Measurements from ENCODE around the gene C4orf50. TPM values are rescaled to one million over a fixed set of nuclear protein-coding genes. Genes with fewer than 3 reads are reported as not detected.

The C4orf50 gene
- total and polyA plus RNA-seq, 2 experiments from 2014 or later: not detected

- Histone ChIP-seq H3K9me2 (ENCODE audit: insufficient read depth) (no peaks in the 10 kb centered on the region), H3K4me3 (no peak overlapping the region), H2AFZ (no peak overlapping the region), H3K27me3 (replicated peaks; ENCODE audit: insufficient read depth) (0 out of 2 replicates have a peak, but pooled peaks cover 10% of the 10 kb centered on the region), H3K27ac (no peak overlapping the region), H3F3A (ENCODE audit: insufficient read depth) (no peaks in the 10 kb centered on the region), H4K20me1 (ENCODE audit: insufficient read depth) (no peaks in the 10 kb centered on the region), H3K4me1 (ENCODE audit: insufficient read depth) (no peaks in the 10 kb centered on the region), H3K79me2 (ENCODE audit: insufficient read depth) (no peaks in the 10 kb centered on the region), H3K9ac (no peak overlapping the region), H3K36me3 (ENCODE audit: low read depth) (no peaks in the 10 kb centered on the region), H3K9me3 (ENCODE audit: low read depth) (no peaks in the 10 kb centered on the region), H3K4me2 (ENCODE audit: unreplicated experiment) (no peak overlapping the region)
- 15 to 17% methylated on average over 6 of the region's 6 CpGs for WGBS, 2 experiments (ENCODE audit: low coverage in 1 of 2, low lambda C conversion rate in 2 of 2, missing lambda C conversion rate in 2 of 2)
- TF ChIP-seq EZH2phosphoT487 (IDR thresholded peaks at IDR 0.05; ENCODE audit: insufficient read depth, low read depth): no peak
- no peak for TF ChIP-seq EZH2 (IDR thresholded peaks at IDR 0.05; ENCODE audit: insufficient read depth, poor library complexity, severe bottlenecking)
- in situ Hi-C loops (cut with MboI): no loop called here
- DNase-seq: no peak
These were observed 74.7 kb downstream of the C4orf50 start for GRCh38 chr4:5943561-5943960.

GRCh38 chr4:5942947-5943346 is 75.3 kb downstream of the C4orf50 start:
- H3K27ac ChIP-seq: no peak overlapping the region
- in situ Hi-C loops (cut with MboI): no loop called here
- TF ChIP-seq EZH2phosphoT487 (IDR thresholded peaks at IDR 0.05; ENCODE audit: insufficient read depth, low read depth) (no peak), EZH2 (IDR thresholded peaks at IDR 0.05; ENCODE audit: insufficient read depth, poor library complexity, severe bottlenecking) (no peak)
- no peaks in the 10 kb centered on the region for H3K9me2 ChIP-seq (ENCODE audit: insufficient read depth)
- no peak overlapping the region for H3K9ac ChIP-seq
- H4K20me1 ChIP-seq (ENCODE audit: insufficient read depth): no peaks in the 10 kb centered on the region
- H3K27me3 ChIP-seq (replicated peaks; ENCODE audit: insufficient read depth): 0 out of 2 replicates have a peak, but pooled peaks cover 10% of the 10 kb centered on the region
- H3K9me3 ChIP-seq (ENCODE audit: low read depth): no peaks in the 10 kb centered on the region
- no peak overlapping the region for H3K4me3 ChIP-seq
- no peaks in the 10 kb centered on the region for H3K36me3 ChIP-seq (ENCODE audit: low read depth)
- H3K4me2 ChIP-seq (ENCODE audit: unreplicated experiment): no peak overlapping the region
- DNase-seq: no peak
- no peaks in the 10 kb centered on the region for H3F3A ChIP-seq (ENCODE audit: insufficient read depth)
- no peaks in the 10 kb centered on the region for H3K4me1 ChIP-seq (ENCODE audit: insufficient read depth)
- 14 to 18% methylated on average over 9 of the region's 9 CpGs for WGBS, 2 experiments (ENCODE audit: low coverage in 1 of 2, low lambda C conversion rate in 2 of 2, missing lambda C conversion rate in 2 of 2)
- H2AFZ ChIP-seq: no peak overlapping the region
- no peaks in the 10 kb centered on the region for H3K79me2 ChIP-seq (ENCODE audit: insufficient read depth)

GRCh38 chr4:5941601-5942000 is 76.6 kb downstream of the C4orf50 start:
- no peak for DNase-seq
- Histone ChIP-seq H3K27me3 (replicated peaks; ENCODE audit: insufficient read depth) (0 out of 2 replicates have a peak, but pooled peaks cover 10% of the 10 kb centered on the region), H3K79me2 (ENCODE audit: insufficient read depth) (no peaks in the 10 kb centered on the region), H3K9me3 (ENCODE audit: low read depth) (no peaks in the 10 kb centered on the region), H3K4me2 (ENCODE audit: unreplicated experiment) (no peak overlapping the region), H3K4me1 (ENCODE audit: insufficient read depth) (no peaks in the 10 kb centered on the region), H3K36me3 (ENCODE audit: low read depth) (no peaks in the 10 kb centered on the region), H3K9ac (no peak overlapping the region), H3K4me3 (no peak overlapping the region), H2AFZ (no peak overlapping the region), H3K27ac (no peak overlapping the region), H4K20me1 (ENCODE audit: insufficient read depth) (no peaks in the 10 kb centered on the region), H3F3A (ENCODE audit: insufficient read depth) (no peaks in the 10 kb centered on the region), H3K9me2 (ENCODE audit: insufficient read depth) (no peaks in the 10 kb centered on the region)
- 44 to 45% methylated on average over 6 of the region's 6 CpGs for WGBS, 2 experiments (ENCODE audit: low coverage in 1 of 2, low lambda C conversion rate in 2 of 2, missing lambda C conversion rate in 2 of 2)
- TF ChIP-seq EZH2phosphoT487 (IDR thresholded peaks at IDR 0.05; ENCODE audit: insufficient read depth, low read depth): no peak
- no peak for TF ChIP-seq EZH2 (IDR thresholded peaks at IDR 0.05; ENCODE audit: insufficient read depth, poor library complexity, severe bottlenecking)
- in situ Hi-C loops (cut with MboI): no loop called here

- no peaks in the 10 kb centered on the region for H3K36me3 ChIP-seq (ENCODE audit: low read depth)
- 26 to 38% methylated on average over 3 of the region's 3 CpGs for WGBS, 2 experiments (ENCODE audit: low coverage in 1 of 2, low lambda C conversion rate in 2 of 2, missing lambda C conversion rate in 2 of 2)
- no peak for DNase-seq
These were observed 77.6 kb downstream of the C4orf50 start for GRCh38 chr4:5940470-5941203.

More at GRCh38 chr4:5940470-5941203, 77.6 kb downstream of the C4orf50 start:
- no peaks in the 10 kb centered on the region for H3K9me3 ChIP-seq (ENCODE audit: low read depth)
- H3K79me2 ChIP-seq (ENCODE audit: insufficient read depth): no peaks in the 10 kb centered on the region
- no peaks in the 10 kb centered on the region for H4K20me1 ChIP-seq (ENCODE audit: insufficient read depth)
- no peaks in the 10 kb centered on the region for H3K9me2 ChIP-seq (ENCODE audit: insufficient read depth)
- no peaks in the 10 kb centered on the region for H3F3A ChIP-seq (ENCODE audit: insufficient read depth)
- H3K4me1 ChIP-seq (ENCODE audit: insufficient read depth): no peaks in the 10 kb centered on the region
- 0 out of 2 replicates have a peak, but pooled peaks cover 10% of the 10 kb centered on the region for H3K27me3 ChIP-seq (replicated peaks; ENCODE audit: insufficient read depth)
- no peak overlapping the region for H3K9ac ChIP-seq
- H3K4me3 ChIP-seq: no peak overlapping the region
- no peak for TF ChIP-seq EZH2phosphoT487 (IDR thresholded peaks at IDR 0.05; ENCODE audit: insufficient read depth, low read depth)
- TF ChIP-seq EZH2 (IDR thresholded peaks at IDR 0.05; ENCODE audit: insufficient read depth, poor library complexity, severe bottlenecking): no peak
- H3K27ac ChIP-seq: no peak overlapping the region
- H3K4me2 ChIP-seq (ENCODE audit: unreplicated experiment): no peak overlapping the region
- no peak overlapping the region for H2AFZ ChIP-seq
- in situ Hi-C loops (cut with MboI): no loop called here

Measured in GM23248 (cell line).